HPDE6-E6E7 (cell line): ENCODE measurements around the gene DNAL4.

Experiments
- DNase-seq: peaks from one replicate; pipeline ENCODE4 v3.0.0; 2011; ENCODE audit warnings: missing footprints; ENCODE audit errors: extremely low spot score

The DNAL4 gene

GRCh38 chr22:38758276-38758945 lies 35.5 kb downstream of the DNAL4 start:
- DNase-seq = no peak

- no peak for DNase-seq
These were observed 36.5 kb downstream of the DNAL4 start for GRCh38 chr22:38757464-38757757.

GRCh38 chr22:38756711-38757463 lies 37.1 kb downstream of the DNAL4 start:
- no peak for DNase-seq

GRCh38 chr22:38755911-38756532 lies 37.9 kb downstream of the DNAL4 start, which contains the start of gene SUN2:
TSS of gene SUN2 (minus strand) at chr22:38755998. CDS start at chr22:38752628, 3,370 bp downstream.
- DNase-seq = peak; percentile 82

- peak; percentile 39 for DNase-seq
These were observed 38.6 kb downstream of the DNAL4 start for GRCh38 chr22:38755155-38755910.

- DNase-seq = no peak
These were observed 39.2 kb downstream of the DNAL4 start for GRCh38 chr22:38754751-38755154.

GRCh38 chr22:38753948-38754750 lies 39.8 kb downstream of the DNAL4 start:
- DNase-seq = no peak

GRCh38 chr22:38751422-38752346 lies 42.3 kb downstream of the DNAL4 start:
- DNase-seq = peak; percentile 43

- DNase-seq = no peak
These were observed 42.9 kb downstream of the DNAL4 start for GRCh38 chr22:38751066-38751421.

GRCh38 chr22:38750638-38751037 lies 43.3 kb downstream of the DNAL4 start:
- DNase-seq = no peak

- no peak for DNase-seq
These were observed 43.8 kb downstream of the DNAL4 start for GRCh38 chr22:38750104-38750503.

- DNase-seq = peak; percentile 48
These were observed 45.3 kb downstream of the DNAL4 start for GRCh38 chr22:38748487-38749136.

- DNase-seq = no peak
These were observed 48.1 kb downstream of the DNAL4 start for GRCh38 chr22:38745676-38746460.

GRCh38 chr22:38744981-38745380 lies 49.0 kb downstream of the DNAL4 start:
- DNase-seq = no peak

GRCh38 chr22:38742176-38742942 lies 51.6 kb downstream of the DNAL4 start:
- DNase-seq = no peak

GRCh38 chr22:38741576-38741975 lies 52.4 kb downstream of the DNAL4 start:
- no peak for DNase-seq

GRCh38 chr22:38741166-38741565 lies 52.8 kb downstream of the DNAL4 start:
- DNase-seq = no peak

GRCh38 chr22:38740754-38741153 lies 53.2 kb downstream of the DNAL4 start:
- no peak for DNase-seq
